B cell (primary cell): ENCODE results near the gene TMEFF1.

Source experiments
- CTCF ChIP-seq: fragments of 200-600 bp; IDR thresholded peaks from one replicate; pipeline ENCODE4 v1.8.0; 2022; ENCODE audit warnings: antibody characterized with exemption, mild to moderate bottlenecking
- EZH2 ChIP-seq: IDR thresholded peaks from 2 replicates; pipeline ENCODE4 v1.6.1; 2012; ENCODE audit warnings: borderline replicate concordance, low read depth, mild to moderate bottlenecking, moderate library complexity, low read length; ENCODE audit not compliant: insufficient read depth, poor library complexity, severe bottlenecking

GRCh38 chr9:100554935-100555401 lies 82.0 kb downstream of the TMEFF1 start:
- no peak for TF ChIP-seq CTCF
- TF ChIP-seq EZH2, result no peak
